ENCODE measurements around the gene ITPRIPL1.

The ITPRIPL1 gene

DNA sequence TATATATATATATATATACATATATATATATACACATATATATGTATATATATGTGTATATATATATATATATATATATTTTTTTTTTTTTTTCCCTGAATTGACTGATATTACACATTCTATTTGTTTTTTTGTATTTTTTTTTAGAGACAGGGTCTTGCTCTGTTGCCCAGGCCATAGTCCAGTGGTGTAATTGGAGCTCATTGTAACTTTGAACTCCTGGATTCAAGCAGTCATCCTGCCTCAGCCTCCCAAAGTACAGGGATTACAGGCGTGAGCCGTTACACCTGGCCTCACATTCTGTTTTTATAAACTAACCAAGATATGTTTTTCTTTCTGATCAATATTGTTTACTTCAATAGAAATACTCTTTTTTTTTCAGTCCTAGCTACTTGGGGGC lies 36.6 kb downstream of the ITPRIPL1 start:
- DNase-seq = no peak

DNA sequence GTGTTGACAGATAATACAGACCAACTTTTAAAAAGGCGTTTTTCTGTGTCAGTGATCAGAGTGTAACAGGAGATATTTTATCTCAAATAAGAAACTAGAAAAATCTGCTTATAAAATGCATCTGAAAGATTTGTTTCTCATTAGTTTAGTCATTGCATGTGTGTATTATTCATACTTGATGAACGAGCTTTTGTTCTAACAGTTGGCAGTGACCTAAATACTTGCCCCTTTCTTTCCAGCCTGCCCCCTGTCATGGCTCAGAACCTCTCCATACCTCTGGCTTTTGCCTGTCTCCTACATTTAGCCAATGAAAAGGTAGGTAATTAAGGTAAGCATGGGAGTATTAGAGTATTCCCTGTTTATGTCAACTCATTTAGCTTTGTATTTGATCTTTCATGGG lies 44.1 kb downstream of the ITPRIPL1 start:
- no peak for DNase-seq

DNA sequence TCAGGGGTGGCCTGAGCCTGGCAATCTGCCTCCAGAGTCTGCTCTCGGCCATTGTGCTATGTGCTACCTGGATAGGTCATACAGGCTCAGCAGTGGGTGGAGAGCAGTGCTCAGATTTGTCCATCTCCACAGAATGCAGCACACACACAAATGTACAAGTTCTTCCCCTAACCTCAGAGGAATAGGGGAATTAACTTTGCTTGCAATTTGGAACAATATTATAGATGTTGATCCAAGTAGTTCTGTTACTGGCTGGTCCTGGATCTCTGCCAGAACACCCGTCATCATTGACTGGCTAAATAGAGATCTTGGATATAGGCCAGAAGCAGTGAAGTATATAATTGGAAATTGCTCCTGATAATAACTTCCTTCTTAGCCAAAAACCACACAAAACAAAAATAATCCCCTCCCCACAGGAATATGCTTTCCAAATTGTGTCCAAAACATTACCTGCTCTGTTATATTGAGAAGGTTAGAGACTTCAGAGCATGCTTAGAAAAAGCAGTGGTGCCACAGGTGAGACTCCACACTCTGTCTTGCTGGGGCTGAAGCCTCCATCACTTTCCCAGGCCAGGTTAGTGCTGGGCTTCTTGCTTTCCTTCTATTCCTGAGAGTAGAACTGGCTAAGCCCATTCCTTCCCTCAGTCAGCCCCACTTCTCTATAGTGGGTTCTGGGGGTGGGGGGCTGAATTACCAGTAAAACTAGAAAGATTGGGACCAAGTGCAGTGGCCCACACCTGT lies 49.3 kb downstream of the ITPRIPL1 start:
- DNase-seq = no peak

All from activated CD4-positive, CD25-positive, alpha-beta regulatory T cell treated with anti-CD3 and anti-CD28 coated beads, Interleukin-2, amount 50 U/mL, for 72 hours (primary cell).